B cell (primary cell): ENCODE results near the gene DNAJB8. TPM values are rescaled to one million over a fixed set of nuclear protein-coding genes. Genes with fewer than 3 reads are reported as not detected.

Source experiments
- ATAC-seq: fragments of 200-7000 bp; cut with Tn5 transposase; one replicate; pipeline ENCODE4 v1.10.0; 2021; ENCODE audit warnings: low read depth, mild to moderate bottlenecking, moderate number of reproducible peaks, moderate library complexity
- CTCF ChIA-PET: fragments of 350-600 bp; sonication (Branson Sonifier 250); formaldehyde crosslinking; loops from one replicate; lab custom pipeline; 2021; ENCODE audit warnings: antibody characterized with exemption, inconsistent platforms; lab: Charles Lee
- POLR2A ChIA-PET: fragments of 350-600 bp; sonication (Branson Sonifier 250); formaldehyde crosslinking; loops from one replicate; lab custom pipeline; 2021; ENCODE audit warnings: antibody characterized with exemption; lab: Charles Lee
- DNase-seq: peaks from one replicate; pipeline ENCODE4 v3.0.0; 2013
- H2AFZ ChIP-seq: 2 replicates; pipeline ENCODE4 v1.6.1; 2012; ENCODE audit warnings: mild to moderate bottlenecking, low read depth, low read length; ENCODE audit not compliant: insufficient read depth, poor library complexity, severe bottlenecking
- H3K27ac ChIP-seq, 2 donors: 1 replicate in 1 of 2; 2 replicates in 1 of 2; pipeline ENCODE4 v1.5.1; 2012 to 2013; ENCODE audit warnings: low read length in 2 of 2, mild to moderate bottlenecking in 2 of 2, moderate library complexity in 1 of 2
- H3K27me3 ChIP-seq, 4 experiments: fragments of 200-600 bp in 1 of 4; sonication (generic) in 1 of 4; replicated peaks in 1 of 4; 1 replicate in 2 of 4; 2 replicates in 2 of 4; pipeline versions ENCODE4 v1.6.1 to v1.7.0; 2013 to 2016; ENCODE audit warnings: low read length in 3 of 4, mild to moderate bottlenecking in 2 of 4, mixed read lengths in 1 of 4, moderate library complexity in 1 of 4; ENCODE audit not compliant: insufficient read depth in 4 of 4, control insufficient read depth in 3 of 4; ENCODE audit errors: control extremely low read depth in 1 of 4
- H3K36me3 ChIP-seq, 2 experiments: replicated peaks in 1 of 2; 1 replicate in 1 of 2; 2 replicates in 1 of 2; pipeline versions ENCODE4 v1.6.1 to v1.7.1; 2013; ENCODE audit warnings: low read length in 1 of 2; ENCODE audit not compliant: insufficient read depth in 2 of 2, control insufficient read depth in 1 of 2; ENCODE audit errors: control extremely low read depth in 1 of 2, extremely low read depth in 1 of 2
- H3K4me1 ChIP-seq, 2 donors: fragments of 200-600 bp in 1 of 2; sonication (generic) in 1 of 2; 1 replicate in 1 of 2; 2 replicates in 1 of 2; pipeline versions ENCODE4 v1.5.1 to v1.6.1; 2013 to 2017; ENCODE audit warnings: low read length in 2 of 2; ENCODE audit not compliant: control insufficient read depth in 2 of 2, insufficient read depth in 2 of 2
- H3K4me2 ChIP-seq: replicated peaks from 2 replicates; pipeline ENCODE3; 2012; ENCODE audit warnings: mild to moderate bottlenecking, low read depth, low read length; ENCODE audit not compliant: poor library complexity, severe bottlenecking
- H3K4me3 ChIP-seq, 5 experiments: fragments of 200-600 bp in 1 of 5; sonication (generic) in 1 of 5; 1 replicate in 3 of 5; 2 replicates in 2 of 5; pipeline versions ENCODE4 v1.5.1 to v1.7.0; 2011 to 2016; ENCODE audit warnings: low read length in 4 of 5, mild to moderate bottlenecking in 4 of 5, low read depth in 2 of 5, control low read depth in 1 of 5, moderate library complexity in 1 of 5; ENCODE audit not compliant: insufficient read depth in 1 of 5; ENCODE audit errors: control extremely low read depth in 1 of 5, extremely low read depth in 1 of 5
- H3K79me2 ChIP-seq: fragments of 200-600 bp; sonication (generic); one replicate; pipeline ENCODE4 v1.6.0; 2016; ENCODE audit warnings: low read length; ENCODE audit not compliant: control insufficient read depth, insufficient read depth
- H3K9ac ChIP-seq: fragments of 200-600 bp; sonication (generic); 2 replicates; pipeline ENCODE4 v1.6.1; 2017; ENCODE audit warnings: mild to moderate bottlenecking, low read length, moderate library complexity
- H3K9me3 ChIP-seq, 3 donors: one replicate each; pipeline versions ENCODE4 v1.6.1 to v1.7.1; 2013; ENCODE audit warnings: low read length in 2 of 3; ENCODE audit not compliant: control insufficient read depth in 2 of 3, insufficient read depth in 1 of 3; ENCODE audit errors: control extremely low read depth in 1 of 3
- H4K20me1 ChIP-seq: 2 replicates; pipeline ENCODE4 v1.6.0; 2012; ENCODE audit warnings: mild to moderate bottlenecking, low read length; ENCODE audit not compliant: insufficient read depth, control insufficient read depth, poor library complexity, severe bottlenecking
- H3K27ac Mint-ChIP-seq: one replicate; pipeline ENCODE4 v1.8.0; 2021; ENCODE audit warnings: mixed read lengths
- H3K27me3 Mint-ChIP-seq: one replicate; pipeline ENCODE4 v1.8.0; 2021; ENCODE audit warnings: mixed read lengths
- H3K4me1 Mint-ChIP-seq: one replicate; pipeline ENCODE4 v1.8.0; 2021; ENCODE audit warnings: mixed read lengths
- H3K4me3 Mint-ChIP-seq: one replicate; pipeline ENCODE4 v1.8.0; 2021; ENCODE audit warnings: mixed read lengths
- H3K9me3 Mint-ChIP-seq: one replicate; pipeline ENCODE4 v1.8.0; 2022; ENCODE audit warnings: mixed read lengths; ENCODE audit not compliant: insufficient read depth
- CTCF ChIP-seq: fragments of 200-600 bp; IDR thresholded peaks from one replicate; pipeline ENCODE4 v1.8.0; 2022; ENCODE audit warnings: antibody characterized with exemption, mild to moderate bottlenecking
- EZH2 ChIP-seq: IDR thresholded peaks from 2 replicates; pipeline ENCODE4 v1.6.1; 2012; ENCODE audit warnings: borderline replicate concordance, low read depth, mild to moderate bottlenecking, moderate library complexity, low read length; ENCODE audit not compliant: insufficient read depth, poor library complexity, severe bottlenecking
- WGBS: methylation state at CpG from one replicate; pipeline ENCODE4 v1.1.5; 2013; ENCODE audit warnings: missing lambda C conversion rate; ENCODE audit not compliant: insufficient coverage; 5-methylcytosine and 5-hydroxymethylcytosine counted together
- intact Hi-C: fragments of 100-400 bp; cut with micrococcal nuclease; formaldehyde crosslinking; loops from one replicate; pipeline ENCODE4 v1.10.0; 2022
- polyA plus RNA-seq: library from polyadenylated mRNA; depleted of rRNA; stranded (reverse); fragments of >200 nt; gene quantifications from 2 replicates; pipeline ENCODE4 v1.2.3, GENCODE V29; 2012
- total RNA-seq, 2 donors: library from RNA; stranded (reverse); fragments of 120-200 nt in 1 of 2; gene quantifications; 1 replicate in 1 of 2; 2 replicates in 1 of 2; pipeline versions ENCODE4 v1.2.3 to v1.2.4, GENCODE V29; 2013 to 2022

The DNAJB8 gene
- total and polyA plus RNA-seq, 2 donors (not counting 1 experiment from before 2014, with no cell fraction given), result not detected

GRCh38 chr3:128436214-128436613 is 30.5 kb downstream of the DNAJB8 start:
- ChIA-PET POLR2A (no interaction called here), CTCF (no interaction called here)
- WGBS, result 87% methylated on average over 2 of the region's 3 CpGs
- Histone ChIP-seq H3K4me3 (no peak overlapping the region), H3K4me1 (no peaks in the 10 kb centered on the region), H3K27me3 (peaks cover 0 to 21% (median 6%) of the 10 kb centered on the region in 4 experiments), H3K79me2 (no peaks in the 10 kb centered on the region), H3K36me3 (no peaks in the 10 kb centered on the region), H3K27ac (no peak overlapping the region), H4K20me1 (no peaks in the 10 kb centered on the region), H3K9me3 (peaks cover 0 to 5% (median 0%) of the 10 kb centered on the region in 3 donors), H2AFZ (no peak overlapping the region), H3K4me2 (no peak overlapping the region), H3K9ac (no peak overlapping the region)
- TF ChIP-seq EZH2, result no peak
- Mint-ChIP-seq H3K27me3 (peaks cover 43% of the 10 kb centered on the region), H3K4me3 (no peak overlapping the region), H3K27ac (no peak overlapping the region), H3K9me3 (no peaks in the 10 kb centered on the region), H3K4me1 (peaks cover 11% of the 10 kb centered on the region)
- no peak for ATAC-seq
- intact Hi-C loops, result no loop called here
- DNase-seq, result no peak

GRCh38 chr3:128435561-128435960 is 31.1 kb downstream of the DNAJB8 start:
- Mint-ChIP-seq H3K9me3 (no peaks in the 10 kb centered on the region), H3K4me1 (peaks cover 11% of the 10 kb centered on the region), H3K27ac (no peak overlapping the region), H3K4me3 (no peak overlapping the region), H3K27me3 (peaks cover 48% of the 10 kb centered on the region)
- ChIA-PET CTCF (no interaction called here), POLR2A (no interaction called here)
- DNase-seq (no peak), ATAC-seq (no peak)
- Histone ChIP-seq H3K4me2 (no peak overlapping the region), H3K79me2 (no peaks in the 10 kb centered on the region), H3K36me3 (no peaks in the 10 kb centered on the region), H3K9ac (no peak overlapping the region), H3K4me3 (no peak overlapping the region), H3K9me3 (peaks cover 0 to 5% (median 0%) of the 10 kb centered on the region in 3 donors), H3K27me3 (peaks cover 0 to 26% (median 6%) of the 10 kb centered on the region in 4 experiments), H2AFZ (no peak overlapping the region), H3K4me1 (no peaks in the 10 kb centered on the region), H4K20me1 (no peaks in the 10 kb centered on the region), H3K27ac (no peak overlapping the region)
- TF ChIP-seq EZH2 (no peak), CTCF (no peak)
- WGBS, result 88% methylated on average over 5 of the region's 5 CpGs
- intact Hi-C loops, result no loop called here
